ENCODE data around the gene RASSF10. TPM values are rescaled to one million over a fixed set of nuclear protein-coding genes. Genes with fewer than 3 reads are reported as not detected.

The RASSF10 gene
- total and polyA plus RNA-seq, 3 experiments from 2014 or later, result not detected

- POLR2A ChIA-PET, result no interaction called here
- CTCF ChIA-PET, result no interaction called here
- H3K4me3 Mint-ChIP-seq, result no peak overlapping the region
These were observed 382 bp downstream of the RASSF10 start for GRCh38 chr11:13009476-13009920.

GRCh38 chr11:13009921-13010748 lies 1.0 kb downstream of the RASSF10 start:
- CTCF ChIA-PET, result no interaction called here
- Mint-ChIP-seq H3K27ac (no peak overlapping the region), H3K9me3 (peaks cover 0 to 3% (median 0%) of the 10 kb centered on the region in 5 donors), H3K4me1 (peaks cover 0 to 17% (median 1%) of the 10 kb centered on the region in 3 donors), H3K36me3 (no peaks in the 10 kb centered on the region), H3K4me3 (no peak overlapping the region), H3K27me3 (peaks cover 49 to 83% of the 10 kb centered on the region in 2 donors)
- Histone ChIP-seq H3K36me3 (ENCODE audit: insufficient read depth, low read length) (no peaks in the 10 kb centered on the region), H3K9me3 (ENCODE audit: low read length) (no peaks in the 10 kb centered on the region), H3K27ac (ENCODE audit: low read depth, low read length) (no peak overlapping the region), H3K4me1 (ENCODE audit: insufficient read depth, low read length) (no peaks in the 10 kb centered on the region), H3K4me3 (ENCODE audit: low read length) (no peak overlapping the region), H3K27me3 (ENCODE audit: insufficient read depth, low read length, poor library complexity, severe bottlenecking) (peaks cover 15% of the 10 kb centered on the region)
- DNase-seq, result no peak
- POLR2A ChIA-PET, result no interaction called here

More at GRCh38 chr11:13009476-13009920, 382 bp downstream of the RASSF10 start:
- DNase-seq, result no peak
- H3K9me3 ChIP-seq (ENCODE audit: low read length), result no peaks in the 10 kb centered on the region
- Mint-ChIP-seq H3K4me1 (peaks cover 0 to 17% (median 1%) of the 10 kb centered on the region in 3 donors), H3K9me3 (peaks cover 0 to 3% (median 0%) of the 10 kb centered on the region in 5 donors), H3K27me3 (peaks cover 45 to 80% of the 10 kb centered on the region in 2 donors), H3K36me3 (no peaks in the 10 kb centered on the region), H3K27ac (no peak overlapping the region)
- H3K27me3 ChIP-seq (ENCODE audit: insufficient read depth, low read length, poor library complexity, severe bottlenecking), result peaks cover 15% of the 10 kb centered on the region
- no peaks in the 10 kb centered on the region for H3K36me3 ChIP-seq (ENCODE audit: insufficient read depth, low read length)
- H3K4me1 ChIP-seq (ENCODE audit: insufficient read depth, low read length), result no peaks in the 10 kb centered on the region
- H3K27ac ChIP-seq (ENCODE audit: low read depth, low read length), result no peak overlapping the region
- H3K4me3 ChIP-seq (ENCODE audit: low read length), result no peak overlapping the region

- no peaks in the 10 kb centered on the region for H3K4me1 ChIP-seq (ENCODE audit: insufficient read depth, low read length)
- H3K4me3 ChIP-seq (ENCODE audit: low read length), result no peak overlapping the region
- peaks cover 17% of the 10 kb centered on the region for H3K27me3 ChIP-seq (ENCODE audit: insufficient read depth, low read length, poor library complexity, severe bottlenecking)
- Mint-ChIP-seq H3K27ac (no peak overlapping the region), H3K36me3 (no peaks in the 10 kb centered on the region), H3K9me3 (peaks cover 0 to 3% (median 0%) of the 10 kb centered on the region in 5 donors), H3K4me3 (no peak overlapping the region), H3K27me3 (peaks cover 49 to 83% of the 10 kb centered on the region in 2 donors), H3K4me1 (peaks cover 0 to 17% (median 1%) of the 10 kb centered on the region in 3 donors)
- ChIA-PET CTCF (no interaction called here), POLR2A (no interaction called here)
- H3K9me3 ChIP-seq (ENCODE audit: low read length), result no peaks in the 10 kb centered on the region
- no peak overlapping the region for H3K27ac ChIP-seq (ENCODE audit: low read depth, low read length)
- no peaks in the 10 kb centered on the region for H3K36me3 ChIP-seq (ENCODE audit: insufficient read depth, low read length)
- DNase-seq, result no peak
These were observed 1.8 kb downstream of the RASSF10 start for GRCh38 chr11:13010749-13011465.

GRCh38 chr11:13011466-13012055 lies 2.4 kb downstream of the RASSF10 start:
- H3K9me3 ChIP-seq (ENCODE audit: low read length), result no peaks in the 10 kb centered on the region
- peaks cover 43 to 82% of the 10 kb centered on the region in 2 donors for H3K27me3 Mint-ChIP-seq
- DNase-seq, result no peak
- H3K4me3 ChIP-seq (ENCODE audit: low read length), result no peak overlapping the region
- H3K36me3 Mint-ChIP-seq, result no peaks in the 10 kb centered on the region
- H3K4me1 Mint-ChIP-seq, result peaks cover 0 to 17% (median 1%) of the 10 kb centered on the region in 3 donors
- no peak overlapping the region for H3K4me3 Mint-ChIP-seq
- no peak overlapping the region for H3K27ac Mint-ChIP-seq
- no peaks in the 10 kb centered on the region for H3K36me3 ChIP-seq (ENCODE audit: insufficient read depth, low read length)
- H3K27me3 ChIP-seq (ENCODE audit: insufficient read depth, low read length, poor library complexity, severe bottlenecking), result peaks cover 16% of the 10 kb centered on the region
- no peaks in the 10 kb centered on the region for H3K4me1 ChIP-seq (ENCODE audit: insufficient read depth, low read length)
- H3K9me3 Mint-ChIP-seq, result peaks cover 0 to 3% (median 0%) of the 10 kb centered on the region in 5 donors
- no peak overlapping the region for H3K27ac ChIP-seq (ENCODE audit: low read depth, low read length)
- ChIA-PET CTCF (no interaction called here), POLR2A (no interaction called here)

- no peaks in the 10 kb centered on the region for H3K4me1 ChIP-seq (ENCODE audit: insufficient read depth, low read length)
- Mint-ChIP-seq H3K4me3 (no peak overlapping the region), H3K4me1 (peaks cover 1 to 17% (median 2%) of the 10 kb centered on the region in 3 donors), H3K9me3 (peaks cover 0 to 3% (median 0%) of the 10 kb centered on the region in 5 donors), H3K36me3 (no peaks in the 10 kb centered on the region), H3K27me3 (peaks cover 39 to 82% of the 10 kb centered on the region in 2 donors), H3K27ac (no peak overlapping the region)
- H3K36me3 ChIP-seq (ENCODE audit: insufficient read depth, low read length), result no peaks in the 10 kb centered on the region
- H3K27me3 ChIP-seq (ENCODE audit: insufficient read depth, low read length, poor library complexity, severe bottlenecking), result peaks cover 14% of the 10 kb centered on the region
- H3K9me3 ChIP-seq (ENCODE audit: low read length), result no peaks in the 10 kb centered on the region
- CTCF ChIA-PET, result no interaction called here
- H3K4me3 ChIP-seq (ENCODE audit: low read length), result no peak overlapping the region
- H3K27ac ChIP-seq (ENCODE audit: low read depth, low read length), result no peak overlapping the region
- POLR2A ChIA-PET, result no interaction called here
- DNase-seq, result no peak
These were observed 3.0 kb downstream of the RASSF10 start for GRCh38 chr11:13012056-13012661.

- H3K9me3 Mint-ChIP-seq, result peaks cover 0 to 3% (median 0%) of the 10 kb centered on the region in 5 donors
- no peak overlapping the region for H3K27ac Mint-ChIP-seq
- H3K4me1 Mint-ChIP-seq, result peaks cover 1 to 17% (median 5%) of the 10 kb centered on the region in 3 donors
- no peaks in the 10 kb centered on the region for H3K36me3 ChIP-seq (ENCODE audit: insufficient read depth, low read length)
- no peaks in the 10 kb centered on the region for H3K9me3 ChIP-seq (ENCODE audit: low read length)
- H3K27me3 Mint-ChIP-seq, result peaks cover 38 to 74% of the 10 kb centered on the region in 2 donors
- H3K27me3 ChIP-seq (ENCODE audit: insufficient read depth, low read length, poor library complexity, severe bottlenecking), result peaks cover 11% of the 10 kb centered on the region
- CTCF ChIA-PET, result no interaction called here
- POLR2A ChIA-PET, result no interaction called here
- H3K27ac ChIP-seq (ENCODE audit: low read depth, low read length), result no peak overlapping the region
- no peaks in the 10 kb centered on the region for H3K36me3 Mint-ChIP-seq
- no peak for DNase-seq
- H3K4me1 ChIP-seq (ENCODE audit: insufficient read depth, low read length), result no peaks in the 10 kb centered on the region
- no peak overlapping the region for H3K4me3 ChIP-seq (ENCODE audit: low read length)
- H3K4me3 Mint-ChIP-seq, result no peak overlapping the region
These were observed 4.0 kb downstream of the RASSF10 start for GRCh38 chr11:13013054-13013488.

GRCh38 chr11:13015753-13016152 lies 6.6 kb downstream of the RASSF10 start:
- Mint-ChIP-seq H3K4me1 (peaks cover 1 to 12% (median 5%) of the 10 kb centered on the region in 3 donors), H3K9me3 (peaks cover 0 to 3% (median 0%) of the 10 kb centered on the region in 5 donors), H3K27me3 (peaks cover 31 to 64% of the 10 kb centered on the region in 2 donors), H3K36me3 (no peaks in the 10 kb centered on the region), H3K27ac (no peak overlapping the region), H3K4me3 (no peak overlapping the region)
- Histone ChIP-seq H3K27ac (ENCODE audit: low read depth, low read length) (no peak overlapping the region), H3K27me3 (ENCODE audit: insufficient read depth, low read length, poor library complexity, severe bottlenecking) (peaks cover 3% of the 10 kb centered on the region), H3K36me3 (ENCODE audit: insufficient read depth, low read length) (no peaks in the 10 kb centered on the region), H3K9me3 (ENCODE audit: low read length) (no peaks in the 10 kb centered on the region), H3K4me1 (ENCODE audit: insufficient read depth, low read length) (no peaks in the 10 kb centered on the region), H3K4me3 (ENCODE audit: low read length) (no peak overlapping the region)
- ChIA-PET POLR2A (no interaction called here), CTCF (interaction anchor here (0.6 kb wide), 1 partner anchor 630 kb away, joined by 3 read pairs; no protein-coding TSS in a partner anchor)
- DNase-seq, result no peak
